Measurements from ENCODE around the gene CEP44.
"Not testable (repeated sequence)": the region's sequence is repeated elsewhere in the genome, so short reads cannot be mapped to it uniquely, and the experiment has no call there.

The CEP44 gene

DNA sequence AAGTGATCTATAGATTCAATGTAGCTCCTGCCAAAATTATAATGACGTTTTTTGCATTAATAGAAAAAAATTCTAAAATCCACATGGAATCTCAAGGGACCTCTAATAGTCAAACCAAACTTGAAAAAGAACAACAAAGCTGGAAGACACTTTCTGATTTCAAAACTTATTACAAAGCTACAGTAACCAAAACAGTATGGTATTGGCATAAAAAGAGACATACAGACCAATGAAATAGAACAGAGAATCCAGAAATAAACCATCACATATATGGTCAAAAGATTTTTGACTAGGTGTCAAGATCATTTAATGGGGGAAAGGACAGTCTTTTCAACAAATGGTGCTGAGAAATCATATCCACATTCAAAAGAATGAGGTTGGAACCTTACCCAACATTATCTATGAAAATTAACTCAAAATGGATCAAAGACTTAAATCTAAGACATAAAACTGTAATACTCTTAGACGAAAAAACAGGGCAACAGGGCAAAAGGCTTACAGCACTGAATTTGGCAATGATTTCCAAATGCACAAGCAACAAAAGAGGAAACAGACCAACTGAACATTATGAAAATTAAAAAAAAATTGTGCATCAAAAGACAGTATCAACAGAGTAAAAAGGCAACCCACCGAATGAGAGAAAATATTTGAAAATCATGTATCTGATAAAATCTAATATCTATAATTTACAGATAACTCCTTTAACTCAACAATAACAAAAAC, 4.1 kb upstream of the CEP44 start:
- no peak for DNase-seq (ENCODE audit: low spot score)

DNA sequence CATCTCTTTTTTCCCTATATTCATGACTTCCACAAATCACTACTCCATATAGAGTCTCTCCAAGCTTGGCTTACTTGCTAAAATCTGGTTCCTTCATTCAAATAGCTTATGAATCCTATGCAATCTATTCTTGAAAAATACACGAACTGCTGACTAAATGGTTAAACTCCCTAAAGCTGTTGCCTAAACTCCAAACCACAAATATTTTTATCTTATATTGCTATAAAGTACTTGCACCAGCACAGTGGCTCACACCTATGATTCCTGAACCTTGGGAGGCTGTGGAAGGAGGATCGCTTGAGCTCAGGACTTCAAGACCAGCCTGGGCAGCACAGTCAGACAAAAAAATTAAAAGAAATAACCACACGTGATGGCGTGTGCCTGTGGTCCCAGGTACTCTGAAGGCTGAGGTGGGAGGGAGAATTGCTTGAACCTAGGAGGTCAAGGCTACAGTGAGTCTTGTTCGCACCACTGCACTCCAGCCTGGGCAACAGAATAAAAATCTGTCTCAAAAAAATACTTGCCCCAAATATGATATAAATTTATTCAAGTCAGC, 2.5 kb upstream of the CEP44 start:
- no peak for DNase-seq (ENCODE audit: low spot score)

DNA sequence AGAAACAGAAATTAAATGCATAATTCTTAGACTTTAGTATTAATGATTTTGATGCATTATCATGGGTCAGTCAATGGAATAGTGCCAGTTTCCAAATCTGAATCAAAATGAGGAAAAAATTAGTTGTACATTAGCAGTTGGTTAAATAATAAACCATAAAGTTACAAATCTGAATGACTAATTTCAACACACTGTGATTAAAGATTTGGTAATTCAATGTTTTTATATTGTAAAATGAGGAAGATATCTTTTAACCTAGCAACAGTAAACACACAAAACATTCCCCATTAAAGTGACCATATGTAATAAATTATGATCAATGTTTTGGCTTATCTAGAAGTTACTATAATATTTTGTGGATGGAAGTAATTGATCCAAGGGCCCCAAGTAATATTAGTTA, 1.8 kb upstream of the CEP44 start:
- DNase-seq (ENCODE audit: low spot score) = no peak

DNA sequence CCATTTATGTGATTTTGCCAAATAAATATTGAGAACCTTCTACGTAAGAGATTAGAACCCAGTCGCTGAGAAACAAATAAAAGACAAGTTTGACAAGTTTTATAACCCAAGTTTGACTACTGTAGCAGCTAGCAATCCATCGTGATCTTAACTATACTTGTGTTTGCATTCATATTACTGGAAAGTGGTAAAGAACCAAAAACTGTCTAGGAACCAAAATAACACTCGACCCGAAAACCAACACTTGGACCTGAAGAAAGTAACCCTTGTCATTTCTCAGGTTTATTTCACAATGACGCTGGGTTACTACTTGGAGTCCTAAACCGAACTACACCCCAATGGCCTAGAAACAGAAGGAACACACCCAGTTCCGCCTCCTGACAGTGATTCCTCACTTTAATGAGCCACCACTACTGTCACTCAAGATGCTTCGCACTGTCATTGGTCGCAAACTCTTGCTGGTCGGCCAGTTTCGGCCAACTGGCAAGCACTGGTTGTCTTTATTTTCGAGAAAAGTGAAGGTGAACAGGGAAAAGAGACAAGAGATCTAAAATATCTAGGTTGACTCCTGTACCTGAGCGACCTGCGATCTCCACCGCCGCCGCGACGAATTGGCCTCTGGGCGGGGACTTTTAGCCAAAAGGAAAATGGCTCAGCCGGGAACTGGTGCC, 740 bp upstream of the CEP44 start:
- peak; percentile 96 for DNase-seq (ENCODE audit: low spot score)

DNA sequence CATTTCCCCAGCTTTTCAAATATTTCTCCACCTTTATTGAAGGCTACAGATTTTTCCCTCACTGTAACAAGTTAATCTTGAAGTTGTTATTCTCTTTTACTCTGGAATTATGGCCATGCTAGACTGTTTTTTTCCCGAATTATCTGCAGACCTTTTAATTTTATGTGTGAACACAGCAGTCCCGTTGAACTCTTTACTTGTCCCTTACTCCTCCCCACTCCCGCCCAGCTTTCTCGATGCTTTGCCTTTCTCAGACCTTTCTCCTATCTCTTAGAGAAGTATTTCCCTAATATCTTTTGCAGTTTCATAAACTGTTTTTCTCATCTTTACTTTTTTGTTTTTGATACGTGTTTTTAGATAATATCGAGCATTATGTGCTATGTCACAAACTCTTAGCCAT, 776 bp downstream of the CEP44 start:
- no peak for DNase-seq (ENCODE audit: low spot score)

DNA sequence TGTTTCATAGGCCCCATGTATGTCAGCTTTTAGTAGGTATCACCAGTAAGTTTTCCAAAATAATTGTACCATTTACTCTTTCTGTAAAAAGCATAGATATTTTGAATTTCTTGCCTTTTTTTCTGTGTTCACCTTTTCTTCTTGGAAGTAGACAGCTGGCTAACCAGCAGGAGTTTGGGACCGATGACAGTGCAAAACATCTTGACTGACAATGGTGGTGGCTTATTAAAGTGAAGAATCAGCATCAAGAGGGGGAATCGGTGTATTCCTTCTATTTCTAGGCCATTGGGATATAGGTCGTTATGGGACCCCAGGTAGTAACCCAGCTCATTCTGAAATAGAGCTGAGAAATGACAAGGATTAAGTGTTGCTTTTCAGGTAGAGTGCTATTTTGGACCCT, 3.2 kb downstream of the CEP44 start:
- DNase-seq (ENCODE audit: low spot score) = no peak

DNA sequence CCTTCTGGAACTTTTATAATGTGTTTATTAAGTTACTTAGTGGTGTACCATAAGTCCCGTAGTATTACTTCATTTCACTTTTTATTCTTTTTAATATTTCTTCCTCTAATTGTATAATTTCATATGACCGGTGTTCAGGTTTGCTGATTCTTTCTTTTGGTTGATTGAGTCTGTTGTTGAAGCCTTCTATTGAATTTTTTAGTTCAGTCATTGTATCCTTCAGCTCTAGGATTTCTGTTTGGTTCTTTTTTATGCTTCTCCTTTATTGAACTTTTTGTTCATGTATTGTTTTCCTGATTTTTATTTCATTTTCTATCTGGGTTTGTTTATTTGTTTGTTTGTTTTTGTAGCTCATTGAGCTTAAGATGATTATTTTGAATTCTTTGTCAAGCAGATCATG, 8.8 kb downstream of the CEP44 start:
- no peak for DNase-seq (ENCODE audit: low spot score)

DNA sequence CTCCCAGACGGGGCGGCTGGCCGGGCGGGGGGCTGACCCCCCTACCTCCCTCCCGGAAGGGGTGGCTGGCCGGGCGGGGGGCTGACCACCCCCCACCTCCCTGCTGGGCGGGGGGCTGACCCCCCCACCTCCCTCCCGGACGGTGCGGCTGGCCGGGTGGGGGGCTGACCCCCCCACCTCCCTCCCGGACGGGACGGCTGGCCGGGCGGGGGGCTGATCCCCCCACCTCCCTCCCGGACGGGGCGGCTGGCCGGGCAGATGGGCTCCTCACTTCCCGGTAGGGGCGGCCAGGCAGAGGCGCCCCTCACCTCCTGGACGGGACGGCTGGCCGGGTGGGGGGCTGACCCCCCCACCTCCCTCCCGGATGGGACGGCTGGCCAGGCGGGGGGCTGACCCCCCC, 10.9 kb downstream of the CEP44 start:
- not testable (repeated sequence) for DNase-seq (ENCODE audit: low spot score)

DNA sequence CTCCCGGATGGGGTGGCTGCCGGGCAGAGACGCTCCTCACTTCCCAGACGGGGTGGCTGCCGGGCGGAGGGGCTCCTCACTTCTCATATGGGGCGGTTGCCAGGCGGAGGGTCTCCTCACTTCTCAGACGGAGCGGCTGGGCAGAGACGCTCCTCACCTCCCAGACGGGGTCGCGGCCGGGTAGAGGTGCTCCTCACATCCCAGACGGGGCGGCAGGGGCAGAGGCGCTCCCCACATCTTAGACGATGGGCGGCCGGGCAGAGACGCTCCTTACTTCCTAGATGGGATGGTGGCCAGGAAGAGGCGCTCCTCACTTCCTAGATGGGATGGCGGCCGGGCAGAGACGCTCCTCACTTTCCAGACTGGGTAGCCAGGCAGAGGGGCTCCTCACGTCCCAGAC, 11.4 kb downstream of the CEP44 start:
- not testable (repeated sequence) for DNase-seq (ENCODE audit: low spot score)

DNA sequence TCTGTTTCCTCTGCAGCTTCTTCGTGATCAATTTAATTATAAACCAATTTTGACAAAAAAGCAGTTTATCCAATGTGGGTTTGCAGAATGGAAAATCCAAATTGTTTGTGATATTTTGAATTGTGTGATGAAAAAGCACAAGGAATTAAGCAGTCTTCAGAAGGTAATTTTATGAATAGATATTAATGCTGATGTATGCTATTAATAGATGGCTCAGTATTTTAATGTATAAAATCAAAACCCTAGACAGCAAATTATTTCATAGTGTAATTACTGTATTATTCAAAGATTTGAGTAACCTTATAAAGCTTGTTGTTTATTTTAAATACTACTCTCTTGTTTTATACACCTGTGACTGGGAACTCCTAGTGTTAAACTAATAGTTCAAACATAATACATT, 20.0 kb downstream of the CEP44 start:
- no peak for DNase-seq (ENCODE audit: low spot score)

DNA sequence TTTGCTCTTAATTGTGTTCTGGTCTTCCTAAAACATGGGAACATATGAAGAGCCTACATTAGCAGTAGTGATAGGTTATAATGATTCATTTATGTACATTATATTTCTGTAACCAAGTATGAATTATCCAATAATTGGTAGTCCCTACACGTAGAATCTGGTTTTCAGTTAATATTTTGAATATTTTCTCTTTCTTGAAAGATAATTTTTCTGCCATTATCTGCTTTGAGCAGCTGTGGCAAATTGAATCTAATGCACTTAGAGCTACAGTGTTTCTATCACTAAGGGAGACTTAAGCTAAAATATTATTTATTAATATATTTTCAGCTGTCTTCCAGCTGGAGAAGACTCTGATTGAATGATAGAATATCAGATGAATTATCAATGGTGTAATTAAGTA, 21.0 kb downstream of the CEP44 start:
- no peak for DNase-seq (ENCODE audit: low spot score)

DNA sequence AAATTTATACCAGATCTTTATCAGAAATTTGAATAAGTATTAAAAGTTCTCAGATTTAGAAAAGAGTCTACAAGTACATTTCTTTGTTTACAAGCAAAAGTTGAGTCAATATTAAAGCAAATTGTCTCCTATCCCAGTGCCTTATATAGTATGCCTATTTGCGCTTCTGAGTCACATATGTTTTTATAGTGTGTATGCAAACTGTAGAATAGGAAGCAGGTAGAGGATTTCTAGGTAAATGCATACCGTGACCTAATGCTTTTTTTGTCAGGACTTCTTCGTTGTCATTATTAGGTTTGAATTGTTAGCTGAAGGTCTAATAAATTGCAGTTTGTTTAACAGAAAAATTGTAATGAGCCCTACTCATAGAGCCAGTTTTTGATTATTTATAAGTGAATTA, 22.2 kb downstream of the CEP44 start:
- no peak for DNase-seq (ENCODE audit: low spot score)

DNA sequence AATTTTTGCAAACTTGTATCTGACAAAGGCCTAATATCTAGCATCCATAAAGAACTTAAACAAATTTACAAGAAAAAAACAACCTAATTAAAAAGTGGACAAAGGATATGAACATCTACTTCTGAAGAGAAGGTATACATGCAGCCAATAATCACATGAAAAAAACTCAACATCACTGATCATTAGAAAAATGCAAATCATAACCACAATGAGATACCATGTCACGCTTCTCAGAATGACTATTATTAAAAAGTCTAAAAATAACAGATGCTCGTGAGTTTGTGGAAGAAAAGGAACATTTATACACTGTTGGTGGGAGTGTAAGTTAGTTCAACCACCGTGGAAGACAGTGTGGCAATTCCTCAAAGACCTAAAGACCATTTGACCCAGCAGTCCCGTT, 24.0 kb downstream of the CEP44 start:
- no peak for DNase-seq (ENCODE audit: low spot score)

DNA sequence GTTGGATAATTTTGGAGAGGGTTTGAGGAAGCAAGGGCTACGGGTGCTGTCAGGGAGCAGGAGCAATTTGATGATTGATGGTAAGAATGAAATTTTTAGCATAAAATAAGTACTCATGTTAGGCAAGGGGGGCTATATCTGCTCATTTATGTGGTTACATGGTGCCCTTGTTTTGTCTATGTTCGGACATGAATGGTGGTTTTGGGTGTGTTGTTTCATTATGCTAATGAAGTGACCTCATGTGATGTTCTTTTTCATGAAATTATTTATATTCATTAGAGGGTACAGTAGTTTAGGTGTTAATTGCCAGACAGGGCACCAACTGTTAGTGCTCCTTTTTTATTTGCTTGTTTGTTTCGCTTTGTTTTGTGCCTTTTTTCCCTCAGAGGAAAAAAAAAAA, 29.3 kb downstream of the CEP44 start:
- no peak for DNase-seq (ENCODE audit: low spot score)

DNA sequence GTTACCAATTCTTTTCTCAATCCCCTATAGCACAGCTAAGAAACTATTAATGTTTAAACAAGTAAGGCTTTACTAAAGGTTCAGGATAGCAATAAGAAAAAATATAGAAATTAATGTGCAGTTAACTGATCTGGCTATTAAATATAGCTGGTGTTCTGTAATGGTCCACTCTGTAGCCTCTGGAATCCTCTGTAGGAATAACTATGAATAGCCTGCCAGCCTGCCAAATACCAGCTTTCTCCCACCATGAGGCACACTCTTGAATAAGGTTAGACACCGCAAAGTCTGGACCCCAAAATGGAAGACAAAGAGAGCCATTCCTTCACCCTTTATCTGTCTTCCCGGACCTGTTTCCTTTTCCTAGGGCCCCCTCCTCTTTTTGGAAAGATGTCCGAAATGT, 30.6 kb downstream of the CEP44 start:
- DNase-seq (ENCODE audit: low spot score) = no peak

DNA sequence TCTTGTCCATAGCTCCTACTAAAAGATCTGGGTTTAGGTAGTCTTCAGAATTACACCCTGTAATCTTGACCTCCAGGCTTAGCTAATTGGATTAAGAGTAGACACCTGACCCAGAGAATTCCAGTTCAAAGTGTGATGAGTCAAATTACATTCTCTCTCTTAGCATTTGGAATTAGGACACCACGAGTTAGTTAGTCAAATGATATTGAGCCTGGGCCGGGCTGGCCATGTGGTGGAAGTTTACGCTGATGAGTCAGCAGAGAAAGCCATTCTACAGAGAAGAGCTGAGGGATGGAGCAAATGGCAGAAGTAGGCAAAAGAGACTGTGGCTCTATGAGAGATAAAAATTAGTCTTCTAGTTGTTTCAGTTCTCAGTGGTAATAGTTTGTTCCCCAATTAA, 31.1 kb downstream of the CEP44 start:
- peak; percentile 56 for DNase-seq (ENCODE audit: low spot score)

DNA sequence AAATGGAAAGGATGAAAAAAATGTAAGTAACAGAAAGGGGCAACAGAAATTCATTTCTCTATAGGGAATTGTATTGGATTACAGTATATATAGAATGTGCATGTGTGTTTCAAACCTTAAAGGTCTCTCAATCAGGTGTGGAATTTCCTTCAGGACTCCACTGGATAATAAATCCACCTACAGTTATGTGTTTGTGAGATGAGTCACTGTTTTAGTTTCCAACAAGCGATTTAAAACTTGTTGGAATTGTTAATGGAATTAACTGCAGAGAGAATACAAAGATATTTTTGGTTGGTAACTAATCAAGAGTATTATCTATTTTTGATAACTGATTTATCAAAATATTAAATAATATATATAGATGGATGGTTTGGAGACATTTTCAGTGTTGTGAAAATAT, 32.8 kb downstream of the CEP44 start:
- DNase-seq (ENCODE audit: low spot score) = no peak

DNA sequence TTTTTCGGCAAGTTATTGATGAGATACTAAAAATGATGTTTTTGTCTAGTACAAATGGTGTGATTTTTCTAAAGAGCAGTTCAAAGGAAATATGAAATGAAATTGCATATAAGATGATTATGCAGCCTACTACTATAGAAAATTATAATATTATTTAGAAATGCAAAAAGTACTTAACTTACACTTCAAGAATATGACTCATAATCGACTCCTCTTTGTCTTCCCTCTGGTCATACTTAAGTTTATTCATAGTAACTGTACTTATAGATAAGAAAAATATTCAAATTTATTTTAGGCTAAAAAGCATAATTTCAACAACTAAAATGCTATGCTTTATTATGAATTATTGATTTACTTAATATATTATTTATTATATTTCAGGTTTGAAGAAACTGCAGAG, 33.2 kb downstream of the CEP44 start:
- no peak for DNase-seq (ENCODE audit: low spot score)

DNA sequence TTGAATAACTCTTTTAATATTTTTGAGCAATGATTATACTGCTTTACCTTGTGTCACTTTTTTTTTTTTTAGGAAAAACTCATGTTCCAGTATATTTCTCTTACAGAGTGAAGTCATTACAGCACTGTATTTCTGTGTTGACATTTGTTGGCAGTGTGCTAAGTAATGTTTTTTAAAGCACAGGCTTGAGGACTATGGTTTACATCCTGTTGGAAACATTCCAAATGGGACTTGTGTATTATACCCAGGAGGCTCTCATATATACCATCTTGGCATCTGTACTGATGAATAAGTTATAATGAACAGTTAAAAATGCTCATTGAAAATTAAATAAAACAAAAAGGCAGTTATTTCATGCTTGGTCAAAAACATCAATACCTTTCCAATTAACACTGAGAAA, 33.8 kb downstream of the CEP44 start:
- DNase-seq (ENCODE audit: low spot score) = no peak

DNA sequence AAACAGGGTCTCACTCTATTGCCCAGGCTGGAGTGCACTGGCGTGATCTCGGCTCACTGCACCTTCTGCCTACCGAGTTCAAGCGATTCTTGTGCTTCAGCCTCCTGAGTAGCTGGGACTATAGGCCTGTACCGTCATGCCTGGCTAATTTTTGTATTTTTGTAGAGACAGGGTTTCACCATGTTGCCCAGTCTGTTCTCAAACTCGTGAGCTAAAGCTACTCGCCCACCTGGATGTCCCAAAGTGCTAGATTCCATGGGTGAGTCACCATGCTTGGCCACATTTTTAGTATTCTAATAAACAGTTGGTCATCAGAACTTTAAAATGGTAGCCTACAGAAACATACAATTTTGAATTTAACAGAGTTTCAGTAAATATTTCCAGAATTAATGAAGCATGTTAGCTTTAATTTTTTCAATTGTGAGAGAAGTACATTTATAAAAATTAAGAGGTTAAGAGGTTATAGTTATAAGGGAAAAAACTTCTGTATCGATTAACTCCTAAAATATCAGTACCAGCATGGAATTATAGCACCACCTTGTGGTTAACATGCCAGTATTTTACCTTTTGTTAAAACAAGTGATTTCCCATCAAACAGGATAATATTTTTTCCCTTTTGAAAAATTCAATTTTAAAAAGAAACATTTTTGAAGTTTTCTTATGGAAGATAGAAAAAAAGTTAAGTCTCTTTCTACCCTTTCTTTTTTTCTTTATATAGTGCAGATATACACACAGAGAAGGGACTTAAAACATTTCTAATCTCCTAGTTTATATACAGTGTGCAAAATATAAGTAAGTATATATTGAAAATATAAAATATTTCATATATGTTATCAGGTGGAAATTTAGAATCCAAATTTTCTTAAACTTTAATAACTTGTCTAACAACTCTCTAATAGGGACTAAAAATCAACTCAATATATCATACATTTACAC, 35.4 kb downstream of the CEP44 start:
- DNase-seq (ENCODE audit: low spot score) = peak; percentile 42

DNA sequence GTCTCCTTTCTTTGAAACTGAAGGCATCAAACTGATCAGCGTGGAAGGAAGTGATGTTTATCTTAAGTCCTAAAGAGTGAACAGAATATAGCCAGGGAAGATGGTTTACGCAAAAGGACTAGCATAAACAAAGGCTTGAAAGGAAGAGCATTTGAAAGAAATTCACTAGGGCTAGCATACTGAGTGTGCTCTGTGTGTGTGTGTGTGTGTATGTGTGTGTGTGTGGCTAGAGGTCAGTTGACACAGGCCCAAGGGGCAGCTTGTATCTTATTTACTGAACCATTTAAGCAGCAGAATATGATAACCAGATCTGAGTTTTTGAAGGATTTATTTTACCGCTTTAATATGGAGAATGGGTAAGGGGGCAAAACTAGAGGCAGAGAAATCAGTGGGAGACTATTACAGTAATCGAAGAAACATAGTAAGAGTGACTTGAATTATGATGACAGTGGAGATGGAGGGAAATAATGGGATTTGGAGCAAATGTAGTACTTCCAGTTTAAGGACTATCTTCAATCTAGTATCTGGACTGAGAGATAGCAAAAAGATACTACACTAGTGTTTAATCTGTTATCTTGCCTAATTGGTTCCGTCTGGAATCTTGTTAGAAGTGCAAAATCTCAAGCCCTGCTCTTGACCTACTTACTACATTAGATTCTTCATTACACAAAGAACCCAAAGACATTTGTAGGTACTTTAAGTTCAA, 36.9 kb downstream of the CEP44 start:
- DNase-seq (ENCODE audit: low spot score) = no peak

DNA sequence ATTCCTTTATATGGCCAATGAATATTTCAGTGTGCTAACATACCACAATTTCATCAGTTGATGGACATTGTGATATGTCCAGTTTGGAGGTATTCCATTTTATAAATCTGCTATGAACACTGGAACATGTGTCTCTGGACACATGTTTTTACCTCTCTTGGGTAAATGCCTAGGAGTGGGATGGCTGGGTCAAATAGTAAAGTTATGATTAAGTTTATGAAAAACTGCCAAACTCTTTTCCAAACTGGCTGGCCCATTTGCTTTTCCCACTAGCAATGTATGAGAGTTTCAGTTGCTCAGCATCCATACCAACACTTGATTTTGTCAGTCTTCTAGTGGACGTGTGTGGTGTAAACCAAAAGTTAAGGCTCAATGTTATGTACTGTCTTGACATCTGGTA, 40.5 kb downstream of the CEP44 start:
- no peak for DNase-seq (ENCODE audit: low spot score)
